H1 (cell line): ENCODE results near the gene CEP128. TPM values are rescaled to one million over a fixed set of nuclear protein-coding genes. Genes with fewer than 3 reads are reported as not detected.

Experiments
- CTCF ChIA-PET: fragments of 300-600 bp; sonication (Branson Sonifier 250); formaldehyde crosslinking; loops from one replicate; lab custom pipeline; 2021; ENCODE audit not compliant: partially characterized antibody; lab: Charles Lee
- POLR2A ChIA-PET: fragments of 300-600 bp; sonication (Branson Sonifier 250); formaldehyde crosslinking; loops from one replicate; lab custom pipeline; 2021; ENCODE audit warnings: inconsistent platforms; ENCODE audit not compliant: partially characterized antibody; lab: Charles Lee
- DNase-seq, 2 experiments: peaks; one replicate each; pipeline versions ENCODE4 v3.0.0 to v3.0.0-alpha.2; 2010 to 2022; ENCODE audit warnings: low spot score in 2 of 2, low read depth in 1 of 2, mixed read lengths in 1 of 2
- FAIRE-seq: peaks from 2 replicates; lab custom pipeline; 2011; peaks lifted over from hg19 to GRCh38; lab: Jason Lieb, UNC
- H2AFZ ChIP-seq: 2 replicates; pipeline ENCODE4 v1.8.1; 2012; ENCODE audit warnings: low read length, inconsistent platforms
- H2AK5ac ChIP-seq: 2 replicates; pipeline ENCODE4 v1.6.1; 2013; ENCODE audit warnings: low read depth, low read length
- H2BK120ac ChIP-seq: replicated peaks from 2 replicates; pipeline ENCODE3; 2013; ENCODE audit warnings: low read depth, low read length, inconsistent platforms
- H2BK12ac ChIP-seq: 2 replicates; pipeline ENCODE4 v1.6.1; 2013; ENCODE audit warnings: low read depth, low read length
- H2BK15ac ChIP-seq: 2 replicates; pipeline ENCODE4 v1.6.1; 2013; ENCODE audit warnings: low read length
- H2BK20ac ChIP-seq: 2 replicates; pipeline ENCODE4 v1.6.1; 2013; ENCODE audit warnings: low read length
- H2BK5ac ChIP-seq: 2 replicates; pipeline ENCODE4 v1.6.1; 2013; ENCODE audit warnings: low read depth, low read length
- H3K14ac ChIP-seq: 2 replicates; pipeline ENCODE4 v1.6.1; 2013; ENCODE audit warnings: inconsistent platforms; ENCODE audit not compliant: insufficient read length
- H3K18ac ChIP-seq: 2 replicates; pipeline ENCODE4 v1.6.1; 2013; ENCODE audit warnings: low read length; ENCODE audit errors: extremely low read depth
- H3K23ac ChIP-seq: 2 replicates; pipeline ENCODE4 v1.6.1; 2013; ENCODE audit warnings: inconsistent platforms; ENCODE audit not compliant: insufficient read length
- H3K23me2 ChIP-seq: 2 replicates; pipeline ENCODE4 v1.6.1; 2013; ENCODE audit warnings: low read depth, low read length
- H3K27ac ChIP-seq: 2 replicates; pipeline ENCODE4 v1.6.1; 2011; ENCODE audit warnings: low read depth, low read length, inconsistent platforms
- H3K27me3 ChIP-seq, 4 experiments: replicated peaks in 1 of 4; 1 replicate in 1 of 4; 2 replicates in 3 of 4; pipeline versions ENCODE4 v1.6.1 to v1.8.1; 2011 to 2013; ENCODE audit warnings: low read length in 3 of 4, mild to moderate bottlenecking in 3 of 4, inconsistent platforms in 2 of 4, mixed read lengths in 2 of 4, moderate library complexity in 1 of 4; ENCODE audit not compliant: control insufficient read depth in 3 of 4, insufficient read depth in 3 of 4; ENCODE audit errors: extremely low read depth in 1 of 4
- H3K36me3 ChIP-seq, 4 experiments: 2 replicates each; pipeline versions ENCODE4 v1.6.1 to v1.8.1; 2011 to 2013; ENCODE audit warnings: mild to moderate bottlenecking in 4 of 4, low read length in 3 of 4, moderate library complexity in 2 of 4, control low read depth in 1 of 4, inconsistent platforms in 1 of 4; ENCODE audit not compliant: insufficient read depth in 4 of 4, control insufficient read depth in 2 of 4
- H3K4ac ChIP-seq: replicated peaks from 2 replicates; pipeline ENCODE3; 2013; ENCODE audit warnings: low read length, low read depth, mixed read lengths, inconsistent platforms; ENCODE audit not compliant: insufficient read length
- H3K4me1 ChIP-seq, 4 experiments: replicated peaks in 1 of 4; 1 replicate in 1 of 4; 2 replicates in 3 of 4; pipeline versions ENCODE4 v1.6.1 to v1.8.1; 2011 to 2013; ENCODE audit warnings: low read length in 3 of 4, inconsistent platforms in 2 of 4, mixed read lengths in 1 of 4; ENCODE audit not compliant: insufficient read depth in 4 of 4, control insufficient read depth in 3 of 4
- H3K4me2 ChIP-seq, 2 experiments: 2 replicates each; pipeline versions ENCODE4 v1.6.1 to v1.8.1; 2011 to 2013; ENCODE audit warnings: low read depth in 2 of 2, low read length in 2 of 2, control low read depth in 1 of 2, inconsistent platforms in 1 of 2, mild to moderate bottlenecking in 1 of 2; ENCODE audit not compliant: insufficient read depth in 1 of 2
- H3K4me3 ChIP-seq, 4 experiments: fragments of 200-600, 300-600 bp in 1 of 4; sonication (generic), shearing (Covaris generic), sonication (Bioruptor Twin) in 1 of 4; 2 replicates each; pipeline versions ENCODE4 v1.5.1 to v1.8.1; 2011 to 2016; ENCODE audit warnings: low read length in 4 of 4, low read depth in 3 of 4, control low read depth in 2 of 4, inconsistent platforms in 2 of 4, mild to moderate bottlenecking in 2 of 4, mixed read lengths in 1 of 4, moderate library complexity in 1 of 4; ENCODE audit not compliant: insufficient read depth in 2 of 4; ENCODE audit errors: extremely low read depth in 1 of 4
- H3K56ac ChIP-seq: replicated peaks from 2 replicates; pipeline ENCODE3; 2013; ENCODE audit warnings: low read depth, mild to moderate bottlenecking, mixed read lengths, low read length, inconsistent platforms; ENCODE audit not compliant: insufficient read length
- H3K79me1 ChIP-seq: 2 replicates; pipeline ENCODE4 v1.6.1; 2013; ENCODE audit warnings: low read depth, low read length, control low read depth
- H3K79me2 ChIP-seq, 2 experiments: 2 replicates each; pipeline versions ENCODE4 v1.6.1 to v1.8.1; 2012 to 2013; ENCODE audit warnings: low read length in 2 of 2, mild to moderate bottlenecking in 2 of 2, inconsistent platforms in 1 of 2; ENCODE audit not compliant: insufficient read depth in 2 of 2, control insufficient read depth in 1 of 2
- H3K9ac ChIP-seq, 4 experiments: replicated peaks in 1 of 4; 1 replicate in 1 of 4; 2 replicates in 3 of 4; pipeline versions ENCODE4 v1.6.1 to v1.8.1; 2011 to 2013; ENCODE audit warnings: low read depth in 3 of 4, low read length in 3 of 4, control low read depth in 2 of 4, mild to moderate bottlenecking in 2 of 4, moderate library complexity in 2 of 4, inconsistent platforms in 1 of 4; ENCODE audit errors: extremely low read depth in 1 of 4
- H3K9me3 ChIP-seq, 2 experiments: 2 replicates each; pipeline versions ENCODE4 v1.6.1 to v1.8.1; 2012 to 2013; ENCODE audit warnings: mild to moderate bottlenecking in 2 of 2, moderate library complexity in 2 of 2, control low read depth in 1 of 2, inconsistent platforms in 1 of 2, low read depth in 1 of 2, low read length in 1 of 2, mixed read lengths in 1 of 2; ENCODE audit not compliant: insufficient read depth in 2 of 2
- H4K20me1 ChIP-seq, 2 experiments: replicated peaks in 1 of 2; 2 replicates each; pipeline versions ENCODE3 to v1.8.1; 2011 to 2013; ENCODE audit warnings: inconsistent platforms in 2 of 2, low read length in 2 of 2, mild to moderate bottlenecking in 1 of 2; ENCODE audit not compliant: insufficient read depth in 2 of 2, control insufficient read depth in 1 of 2
- H4K5ac ChIP-seq: 2 replicates; pipeline ENCODE4 v1.6.1; 2013; ENCODE audit warnings: low read length, low read depth, mixed read lengths, inconsistent platforms; ENCODE audit not compliant: insufficient read length
- H4K8ac ChIP-seq: 2 replicates; pipeline ENCODE4 v1.8.0; 2013; ENCODE audit warnings: mild to moderate bottlenecking, moderate library complexity, low read length, inconsistent platforms; ENCODE audit not compliant: insufficient read depth; ENCODE audit errors: extremely low read depth
- H4K91ac ChIP-seq: replicated peaks from 2 replicates; pipeline ENCODE3; 2013; ENCODE audit warnings: low read length, mixed read lengths, inconsistent platforms; ENCODE audit not compliant: insufficient read length
- CEBPB ChIP-seq: IDR thresholded peaks from 2 replicates; pipeline ENCODE4 v1.6.1; 2012; ENCODE audit warnings: low read depth, low read length
- CHD1 ChIP-seq: IDR thresholded peaks from 2 replicates; pipeline ENCODE4 v1.6.1; 2012; ENCODE audit warnings: low read depth, low read length, improper control_type of control experiment
- HDAC2 ChIP-seq, 2 experiments: fragments of 300-600 bp in 1 of 2; sonication (generic) in 1 of 2; IDR thresholded peaks; 2 replicates each; pipeline ENCODE4 v1.6.1; 2011 to 2012; ENCODE audit warnings: low read depth in 2 of 2, low read length in 2 of 2, mild to moderate bottlenecking in 2 of 2, moderate library complexity in 2 of 2, borderline replicate concordance in 1 of 2, inconsistent platforms in 1 of 2
- POU5F1 ChIP-seq: IDR thresholded peaks from 2 replicates; pipeline ENCODE4 v1.6.1; 2011; ENCODE audit warnings: low read depth, mild to moderate bottlenecking, low read length, moderate library complexity
- SAP30 ChIP-seq: fragments of 300-600 bp; sonication (generic); IDR thresholded peaks from 2 replicates; pipeline ENCODE4 v1.7.1; 2012; ENCODE audit warnings: low read length, moderate library complexity, mild to moderate bottlenecking, inconsistent platforms; ENCODE audit not compliant: insufficient read depth, insufficient replicate concordance
- SIRT6 ChIP-seq: IDR thresholded peaks from one replicate; pipeline ENCODE4 v1.7.1; 2012; ENCODE audit warnings: low read length, inconsistent platforms
- SP4 ChIP-seq: IDR thresholded peaks from 2 replicates; pipeline ENCODE4 v1.6.1; 2012; ENCODE audit warnings: low read length, inconsistent platforms
- TAF1 ChIP-seq: IDR thresholded peaks from 2 replicates; pipeline ENCODE4 v1.6.1; 2011; ENCODE audit warnings: mild to moderate bottlenecking, low read depth, low read length
- YY1 ChIP-seq: IDR thresholded peaks from 2 replicates; pipeline ENCODE4 v1.6.1; 2011; ENCODE audit warnings: low read depth, mild to moderate bottlenecking, low read length
- WGBS, 2 experiments: shearing (Covaris generic) in 1 of 2; methylation state at CpG; one replicate each; pipeline versions ENCODE4 v1.1.6 to v1.1.7; 2013 to 2015; ENCODE audit warnings: low lambda C conversion rate in 2 of 2, mixed read lengths in 2 of 2, inconsistent platforms in 1 of 2, low coverage in 1 of 2, missing lambda C conversion rate in 1 of 2; ENCODE audit not compliant: insufficient replicate concordance in 2 of 2, insufficient coverage in 1 of 2, insufficient read length in 1 of 2; ENCODE audit errors: extremely low coverage in 1 of 2, missing lambda C conversion rate in 1 of 2; 5-methylcytosine and 5-hydroxymethylcytosine counted together
- polyA plus RNA-seq, 7 experiments: library from polyadenylated mRNA; depleted of rRNA in 3 of 7; stranded (reverse) in 5 of 7; unstranded in 2 of 7; fragments of >200 nt in 5 of 7; fragments of 200-250 nt in 2 of 7; gene quantifications; 1 replicate in 5 of 7; 2 replicates in 1 of 7; 4 replicates in 1 of 7; pipeline versions ENCODE4 v1.2.1 to v1.2.3, GENCODE V29; 2011 to 2013; ENCODE audit warnings: missing spikeins in 2 of 7, mixed read lengths in 2 of 7
- total RNA-seq: library from RNA; stranded (reverse); fragmentation: NEBNext Ultra II Directional; extraction: Animal tissue kit (Norgen Biotek cat#: 25700); gene quantifications from 2 replicates; pipeline ENCODE4 v1.2.1, GENCODE V29; 2021

The CEP128 gene
- total and polyA plus RNA-seq, 2 of the 8 experiments (the other 6 are each of a cell fraction or from before 2014, with no cell fraction given) = 1.9 to 17.0 TPM

- Histone ChIP-seq H2BK5ac (no peak overlapping the region), H3K23ac (no peak overlapping the region), H3K27ac (no peak overlapping the region), H3K9me3 (no peaks in the 10 kb centered on the region), H2AFZ (no peak overlapping the region), H3K4me3 (no peak overlapping the region), H3K23me2 (no peaks in the 10 kb centered on the region; the same call in 1 of the 2 replicates), H3K4ac (no peak overlapping the region), H4K91ac (no peak overlapping the region), H2BK15ac (no peak overlapping the region), H4K20me1 (peaks cover 0 to 2% of the 10 kb centered on the region in 2 experiments), H2BK12ac (no peak overlapping the region), H4K5ac (no peak overlapping the region), H3K27me3 (no peaks in the 10 kb centered on the region), H4K8ac (no peak overlapping the region), H3K36me3 (no peaks in the 10 kb centered on the region), H3K18ac (no peak overlapping the region), H2BK20ac (no peak overlapping the region), H3K4me2 (no peak overlapping the region), H3K14ac (no peak overlapping the region), H2BK120ac (no peak overlapping the region), H3K9ac (no peak overlapping the region), H3K56ac (no peak overlapping the region), H3K4me1 (no peaks in the 10 kb centered on the region), H2AK5ac (no peak overlapping the region), H3K79me1 (no peaks in the 10 kb centered on the region), H3K79me2 (no peaks in the 10 kb centered on the region)
- POLR2A ChIA-PET = no interaction called here
- TF ChIP-seq HDAC2 (IDR thresholded peaks at IDR 0.05; ENCODE audit: borderline replicate concordance in 1 of 2, low read depth in 2 of 2, low read length in 2 of 2) (no peak), CHD1 (no peak), SIRT6 (no peak), CEBPB (no peak), YY1 (no peak), SAP30 (no peak), TAF1 (no peak), POU5F1 (no peak), SP4 (no peak)
- FAIRE-seq (no peak), DNase-seq (no peak)
- CTCF ChIA-PET = interaction anchor here (0.6 kb wide), 2 partner anchors 82 to 399 kb away, joined by 3 to 5 read pairs; no protein-coding TSS in a partner anchor
- WGBS, 2 experiments = 0% methylated on average over 1 of the region's 1 CpG; no CpG with 5 or more reads in 1 of the 2 experiments
These were observed 161.0 kb downstream of the CEP128 start for GRCh38 chr14:80780500-80780899.
